Duodenal mucosa (tissue), 2 donors: ENCODE results near the gene TBC1D24.
A peak's percentile ranks its signal among the peaks of the same experiment; 100 is the strongest.

Experiments used
- H3K27ac ChIP-seq: one replicate; pipeline ENCODE4 v1.7.0; 2013; ENCODE audit warnings: low read depth, low read length
- H3K27me3 ChIP-seq, 2 donors: one replicate each; pipeline ENCODE4 v1.7.0; 2013; ENCODE audit warnings: low read length in 2 of 2, control low read depth in 1 of 2; ENCODE audit not compliant: insufficient read depth in 2 of 2, control insufficient read depth in 1 of 2
- H3K36me3 ChIP-seq, 2 donors: one replicate each; pipeline ENCODE4 v1.7.0; 2013; ENCODE audit warnings: low read length in 2 of 2, control low read depth in 1 of 2; ENCODE audit not compliant: insufficient read depth in 2 of 2, control insufficient read depth in 1 of 2
- H3K4me1 ChIP-seq, 2 donors: one replicate each; pipeline ENCODE4 v1.7.0; 2013; ENCODE audit warnings: low read length in 2 of 2, control low read depth in 1 of 2; ENCODE audit not compliant: insufficient read depth in 2 of 2, control insufficient read depth in 1 of 2
- H3K4me3 ChIP-seq, 2 donors: one replicate each; pipeline ENCODE4 v1.7.0; 2013; ENCODE audit warnings: low read length in 2 of 2, low read depth in 1 of 2
- H3K9ac ChIP-seq, 2 donors: one replicate each; pipeline ENCODE4 v1.7.0; 2013; ENCODE audit warnings: low read length in 2 of 2, low read depth in 1 of 2
- H3K9me3 ChIP-seq, 2 donors: one replicate each; pipeline ENCODE4 v1.7.0; 2013; ENCODE audit warnings: low read length in 2 of 2, control low read depth in 1 of 2; ENCODE audit not compliant: control insufficient read depth in 1 of 2

Gene TBC1D24

GRCh38 chr16:2468725-2469398 lies 6.1 kb upstream of the TBC1D24 start:
- Histone ChIP-seq H3K9me3 (no peaks in the 10 kb centered on the region), H3K27me3 (peaks cover 39 to 56% of the 10 kb centered on the region in 2 donors), H3K4me1 (peaks cover 4 to 7% of the 10 kb centered on the region in 2 donors), H3K4me3 (peak overlapping the region in 1 of 2 donors; percentile 40), H3K36me3 (no peaks in the 10 kb centered on the region), H3K27ac (no peak overlapping the region), H3K9ac (no peak overlapping the region)

- Histone ChIP-seq H3K36me3 (no peaks in the 10 kb centered on the region), H3K4me3 (no peak overlapping the region), H3K9ac (no peak overlapping the region), H3K9me3 (no peaks in the 10 kb centered on the region), H3K27ac (no peak overlapping the region), H3K27me3 (peaks cover 39 to 56% of the 10 kb centered on the region in 2 donors), H3K4me1 (peaks cover 7 to 9% of the 10 kb centered on the region in 2 donors)
Observed at GRCh38 chr16:2469399-2470233, 5.3 kb upstream of the TBC1D24 start.

GRCh38 chr16:2470234-2470601 lies 4.7 kb upstream of the TBC1D24 start:
- Histone ChIP-seq H3K4me1 (peaks cover 7 to 9% of the 10 kb centered on the region in 2 donors), H3K4me3 (no peak overlapping the region), H3K9ac (no peak overlapping the region), H3K27ac (no peak overlapping the region), H3K36me3 (no peaks in the 10 kb centered on the region), H3K9me3 (no peaks in the 10 kb centered on the region), H3K27me3 (peaks cover 39 to 56% of the 10 kb centered on the region in 2 donors)

- Histone ChIP-seq H3K9ac (no peak overlapping the region), H3K27ac (no peak overlapping the region), H3K27me3 (peaks cover 39 to 56% of the 10 kb centered on the region in 2 donors), H3K4me3 (no peak overlapping the region), H3K36me3 (no peaks in the 10 kb centered on the region), H3K9me3 (no peaks in the 10 kb centered on the region), H3K4me1 (peaks cover 7 to 9% of the 10 kb centered on the region in 2 donors)
Observed at GRCh38 chr16:2470603-2471015, 4.3 kb upstream of the TBC1D24 start.

GRCh38 chr16:2471016-2471652 lies 3.8 kb upstream of the TBC1D24 start, which contains the start of gene NTN3:
NTN3 (plus strand) TSS chr16:2471297; CDS start chr16:2471702, 405 bp downstream.
- Histone ChIP-seq H3K27me3 (peaks cover 39 to 56% of the 10 kb centered on the region in 2 donors), H3K27ac (no peak within 1 kb of the TSS), H3K4me3 (no peak within 1 kb of the TSS), H3K36me3 (no peaks in the 10 kb centered on the region), H3K9ac (no peak within 1 kb of the TSS), H3K9me3 (no peaks in the 10 kb centered on the region), H3K4me1 (peaks cover 12 to 15% of the 10 kb centered on the region in 2 donors)

GRCh38 chr16:2471653-2472487 lies 3.1 kb upstream of the TBC1D24 start:
- Histone ChIP-seq H3K4me1 (peaks cover 13 to 15% of the 10 kb centered on the region in 2 donors), H3K4me3 (no peak overlapping the region)

GRCh38 chr16:2472488-2472864 lies 2.5 kb upstream of the TBC1D24 start:
- H3K9ac ChIP-seq = no peak overlapping the region
- H3K9me3 ChIP-seq = no peaks in the 10 kb centered on the region
- no peaks in the 10 kb centered on the region for H3K36me3 ChIP-seq
- H3K27ac ChIP-seq = no peak overlapping the region
- H3K4me1 ChIP-seq = peaks cover 13 to 15% of the 10 kb centered on the region in 2 donors
- H3K27me3 ChIP-seq = peaks cover 39 to 50% of the 10 kb centered on the region in 2 donors
- no peak overlapping the region for H3K4me3 ChIP-seq

More at GRCh38 chr16:2471653-2472487, 3.1 kb upstream of the TBC1D24 start:
- no peaks in the 10 kb centered on the region for H3K36me3 ChIP-seq
- H3K9me3 ChIP-seq = no peaks in the 10 kb centered on the region
- peaks cover 39 to 55% of the 10 kb centered on the region in 2 donors for H3K27me3 ChIP-seq
- no peak overlapping the region for H3K9ac ChIP-seq
- no peak overlapping the region for H3K27ac ChIP-seq

- peaks cover 13 to 15% of the 10 kb centered on the region in 2 donors for H3K4me1 ChIP-seq
- H3K9ac ChIP-seq = no peak overlapping the region
- peaks cover 39 to 48% of the 10 kb centered on the region in 2 donors for H3K27me3 ChIP-seq
- H3K27ac ChIP-seq = no peak overlapping the region
- H3K9me3 ChIP-seq = no peaks in the 10 kb centered on the region
- H3K36me3 ChIP-seq = no peaks in the 10 kb centered on the region
- peak overlapping the region in 1 of 2 donors; percentile 32 for H3K4me3 ChIP-seq
Observed at GRCh38 chr16:2472885-2473445, 2.0 kb upstream of the TBC1D24 start.

- H3K36me3 ChIP-seq = no peaks in the 10 kb centered on the region
- H3K27me3 ChIP-seq = peaks cover 39 to 43% of the 10 kb centered on the region in 2 donors
- H3K4me1 ChIP-seq = peaks cover 7 to 15% of the 10 kb centered on the region in 2 donors
- no peaks in the 10 kb centered on the region for H3K9me3 ChIP-seq
- peak overlapping the region; percentile 32 to 35 for H3K4me3 ChIP-seq
- H3K9ac ChIP-seq = no peak overlapping the region
- H3K27ac ChIP-seq = no peak overlapping the region
Observed at GRCh38 chr16:2473446-2473926, 1.4 kb upstream of the TBC1D24 start.
